HL-60/S4 treated with retinoic acid at 250 ng/mL for 4 days and 3 days (cell line): ENCODE measurements around the gene PSMB3.

ENCODE experiments used
- in situ Hi-C: fragments of 300-500 bp; cut with MboI; formaldehyde crosslinking; loops from 2 replicates; pipeline ENCODE4 v1.7.0; 2022; ENCODE audit warnings: low sequenced_read_pairs

PSMB3 gene

DNA sequence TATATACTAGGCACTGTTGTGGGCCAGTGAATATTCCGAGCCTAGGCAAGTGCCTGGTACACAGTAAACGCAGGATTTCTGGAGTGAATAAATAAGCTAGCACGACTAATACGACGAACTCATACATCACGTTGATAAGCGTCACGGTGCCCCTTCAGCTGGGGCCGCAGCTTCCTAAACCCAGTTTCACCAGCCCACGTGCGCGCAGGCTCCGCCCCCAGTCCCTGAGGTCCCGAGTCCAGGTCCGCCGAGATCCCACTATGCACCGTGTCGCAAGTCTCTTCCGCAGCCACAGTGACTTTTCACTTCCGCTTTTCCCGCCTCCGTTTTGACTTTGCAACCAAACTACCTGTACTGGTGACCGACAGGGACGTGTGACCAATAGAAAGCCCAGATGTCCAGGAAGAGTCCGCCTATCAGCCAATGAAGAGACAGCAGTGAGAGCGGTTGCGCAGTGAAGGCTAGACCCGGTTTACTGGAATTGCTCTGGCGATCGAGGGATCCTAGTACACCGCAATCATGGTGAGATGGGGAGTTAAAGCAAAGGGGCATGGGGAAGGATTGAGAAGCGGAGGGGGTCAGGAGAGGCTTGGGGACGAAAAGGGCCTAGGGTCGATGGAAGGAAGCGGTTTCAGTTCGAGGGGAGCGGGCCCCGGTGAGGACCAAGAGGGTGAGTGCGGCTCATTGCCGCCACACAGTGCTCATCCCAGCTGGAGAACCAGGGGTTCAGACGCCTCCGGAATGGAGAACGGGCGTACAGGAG, at the start of gene PSMB3:
TSS of gene PSMB3 (plus strand) at position 434 of the 763 bp plus-strand sequence. CDS start at position 520, 86 bp downstream.
- in situ Hi-C loops = no loop called here

DNA sequence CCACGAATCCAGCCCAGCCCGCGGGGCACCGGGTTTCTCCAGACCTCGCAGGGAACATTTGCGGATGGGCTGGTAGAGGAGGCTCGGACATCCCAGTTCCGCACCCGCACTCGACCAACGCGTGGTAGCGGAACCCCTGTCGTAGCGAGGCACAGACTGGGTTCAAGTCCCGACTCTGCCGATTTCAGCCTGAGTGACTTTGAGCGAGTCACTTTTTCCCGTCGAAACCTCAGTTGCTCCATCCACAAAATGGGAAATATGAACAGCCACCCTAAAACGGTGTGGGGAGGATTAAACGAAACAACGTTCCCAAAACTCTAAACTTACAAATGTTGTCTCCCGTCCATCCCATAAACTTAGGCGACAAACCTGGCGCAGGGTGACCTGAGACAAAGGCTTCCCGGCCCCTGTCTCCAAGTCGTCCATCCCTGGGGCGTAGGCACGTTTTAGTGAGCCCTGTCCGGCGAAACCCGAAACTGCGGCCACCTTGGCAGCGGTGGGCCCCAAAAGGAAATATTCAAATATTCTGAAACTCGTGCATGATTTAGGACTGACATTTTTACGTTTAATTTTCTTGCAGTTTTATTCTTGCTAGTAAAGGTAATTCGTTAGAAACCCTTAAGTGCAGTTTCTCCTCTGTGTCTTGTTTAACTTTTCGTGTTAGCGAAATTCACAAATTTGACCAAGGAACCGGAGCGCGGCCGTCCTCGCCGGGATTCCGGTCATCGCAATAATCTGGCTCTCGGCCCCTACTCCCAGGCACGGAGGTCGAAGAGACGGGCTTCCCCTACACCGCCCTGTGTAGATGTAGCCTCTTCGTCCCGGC, 49.4 kb upstream of the PSMB3 start:
- in situ Hi-C loops = no loop called here

DNA sequence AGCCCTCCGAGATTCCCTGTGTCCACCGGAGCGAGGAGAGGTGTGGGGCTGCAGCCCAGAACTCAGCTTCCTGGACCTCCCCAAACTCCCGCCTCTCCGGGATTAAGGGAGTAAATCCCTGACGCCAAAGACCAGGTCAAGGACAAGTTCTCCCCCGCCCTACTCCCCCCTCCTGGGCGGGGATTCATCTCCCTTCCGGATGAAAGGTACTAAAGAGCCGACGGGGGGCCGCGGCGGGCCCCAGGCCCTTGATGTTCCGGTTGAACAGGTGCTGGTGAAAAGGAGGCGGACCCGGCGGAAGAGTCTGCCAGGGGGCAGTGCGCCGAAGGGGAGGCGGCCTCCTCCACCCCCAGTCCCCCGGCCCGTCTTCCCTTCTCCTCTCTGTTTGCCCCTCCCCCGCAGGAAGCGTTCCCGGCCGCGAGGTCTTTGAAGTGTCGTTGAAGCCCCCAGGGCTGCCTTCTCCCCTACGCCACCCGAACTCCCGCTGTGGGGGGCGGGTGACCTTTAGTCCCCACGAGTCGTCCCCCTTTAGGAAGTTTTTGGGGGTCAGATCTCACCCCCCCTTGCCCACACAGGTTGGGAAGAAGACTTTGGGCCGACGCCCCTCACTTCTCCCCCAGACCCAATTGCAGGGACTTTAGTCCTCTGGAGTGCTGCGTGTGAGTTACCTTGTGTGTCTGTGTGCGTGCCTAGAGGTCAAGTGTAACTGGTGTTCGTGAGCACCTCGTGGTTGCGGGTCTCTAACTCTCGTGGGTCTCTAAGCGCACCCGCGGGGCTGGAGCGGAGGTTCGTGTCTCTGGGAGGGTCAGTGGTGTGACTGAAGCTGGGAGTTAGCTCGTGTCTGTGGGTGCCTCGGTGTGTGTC, 48.6 kb upstream of the PSMB3 start:
- in situ Hi-C loops = no loop called here

DNA sequence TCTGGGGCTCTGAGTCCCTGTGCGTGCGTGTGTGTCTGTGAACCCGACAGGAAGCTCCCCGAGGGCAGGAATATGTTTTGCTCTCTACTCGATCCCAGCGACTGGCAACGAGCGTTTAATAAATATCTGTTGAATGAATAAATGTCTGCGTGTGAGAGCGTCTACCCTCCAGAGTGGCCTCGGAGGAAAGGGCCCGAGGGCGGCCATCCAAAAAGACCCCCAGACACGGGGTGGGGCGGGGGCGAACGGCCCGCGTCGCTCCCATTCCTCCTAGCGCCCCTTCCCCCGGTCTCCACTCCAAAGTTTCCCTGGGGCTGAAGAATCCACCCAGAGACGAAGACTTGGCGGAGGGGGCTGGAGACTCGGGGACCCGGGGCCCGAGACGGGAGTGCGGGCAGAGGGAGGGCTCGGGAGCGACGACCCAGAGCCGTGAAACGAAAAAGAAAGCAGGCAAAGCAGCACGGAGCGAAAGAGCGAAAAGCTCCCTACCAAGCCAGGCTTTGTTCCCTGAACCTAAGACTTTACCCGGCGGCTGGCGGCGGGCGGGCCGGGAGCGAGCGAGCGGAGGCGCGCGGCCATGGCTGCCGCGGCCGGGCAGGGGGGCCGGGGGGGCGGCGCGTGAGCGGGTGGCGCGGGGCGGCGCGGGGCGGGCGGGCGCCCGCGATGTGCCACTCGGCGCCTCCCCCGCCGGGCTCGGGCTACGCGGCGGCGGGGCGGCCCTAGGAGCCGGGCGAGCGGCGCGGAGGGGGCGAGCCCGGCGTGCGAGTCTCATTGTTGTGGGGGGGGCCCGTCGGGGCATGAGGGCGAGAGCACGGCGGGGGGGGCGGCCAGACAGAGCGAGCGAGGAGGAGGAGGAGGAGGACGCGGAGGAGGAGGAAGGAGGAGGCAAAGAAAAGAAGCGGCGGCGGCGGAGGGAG, 47.7 kb upstream of the PSMB3 start, which contains the start of gene MLLT6:
TSS of gene MLLT6 (plus strand) at position 668 of the 917 bp plus-strand sequence. CDS start 360 bp downstream, outside the sequence.
- in situ Hi-C loops = no loop called here

DNA sequence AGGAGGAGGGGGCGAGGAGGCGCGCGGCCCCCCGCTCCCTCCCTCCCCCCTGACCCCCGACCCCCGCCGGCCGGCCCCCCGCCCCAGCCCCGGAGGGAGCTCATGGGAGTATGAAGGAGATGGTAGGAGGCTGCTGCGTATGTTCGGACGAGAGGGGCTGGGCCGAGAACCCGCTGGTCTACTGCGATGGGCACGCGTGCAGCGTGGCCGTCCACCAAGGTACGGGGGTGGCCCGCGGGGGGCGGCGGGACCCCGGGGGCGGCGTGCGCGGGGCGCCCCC, 47.1 kb upstream of the PSMB3 start:
- in situ Hi-C loops = no loop called here

DNA sequence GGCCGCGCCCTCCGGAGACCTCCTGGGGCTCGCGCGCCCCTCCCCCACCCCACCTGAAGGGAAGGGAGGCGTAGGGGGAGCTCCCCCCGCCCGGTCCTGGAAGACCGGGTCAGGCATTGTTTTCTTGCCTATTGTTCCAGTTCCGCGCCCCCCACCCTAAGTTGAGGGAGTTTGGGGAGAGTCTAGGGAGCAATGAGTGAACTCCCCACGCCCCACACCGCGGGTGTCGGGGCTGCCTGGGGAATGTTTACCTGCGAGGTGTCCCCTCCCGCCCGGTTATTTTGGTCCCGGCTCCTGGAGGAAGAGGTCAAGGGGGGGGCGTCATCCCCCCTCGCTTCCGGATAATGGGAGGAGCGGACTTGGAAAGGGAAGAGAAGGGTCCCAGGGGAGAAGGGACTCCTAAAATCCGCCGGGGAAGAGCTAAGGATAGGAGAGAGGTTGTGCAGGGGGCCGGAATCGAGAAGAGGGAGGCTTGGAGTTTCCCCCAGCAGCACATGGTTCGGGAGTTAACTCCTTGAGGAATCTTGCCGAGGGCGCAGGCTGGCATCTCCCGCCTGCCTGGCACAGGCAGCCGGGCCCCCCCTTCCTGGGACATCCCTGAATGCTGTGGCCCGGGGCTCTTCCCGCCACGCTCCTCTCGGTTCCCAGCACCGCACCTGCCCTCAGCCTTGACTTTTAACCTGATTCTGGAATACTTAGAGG, 46.6 kb upstream of the PSMB3 start:
- in situ Hi-C loops = no loop called here

DNA sequence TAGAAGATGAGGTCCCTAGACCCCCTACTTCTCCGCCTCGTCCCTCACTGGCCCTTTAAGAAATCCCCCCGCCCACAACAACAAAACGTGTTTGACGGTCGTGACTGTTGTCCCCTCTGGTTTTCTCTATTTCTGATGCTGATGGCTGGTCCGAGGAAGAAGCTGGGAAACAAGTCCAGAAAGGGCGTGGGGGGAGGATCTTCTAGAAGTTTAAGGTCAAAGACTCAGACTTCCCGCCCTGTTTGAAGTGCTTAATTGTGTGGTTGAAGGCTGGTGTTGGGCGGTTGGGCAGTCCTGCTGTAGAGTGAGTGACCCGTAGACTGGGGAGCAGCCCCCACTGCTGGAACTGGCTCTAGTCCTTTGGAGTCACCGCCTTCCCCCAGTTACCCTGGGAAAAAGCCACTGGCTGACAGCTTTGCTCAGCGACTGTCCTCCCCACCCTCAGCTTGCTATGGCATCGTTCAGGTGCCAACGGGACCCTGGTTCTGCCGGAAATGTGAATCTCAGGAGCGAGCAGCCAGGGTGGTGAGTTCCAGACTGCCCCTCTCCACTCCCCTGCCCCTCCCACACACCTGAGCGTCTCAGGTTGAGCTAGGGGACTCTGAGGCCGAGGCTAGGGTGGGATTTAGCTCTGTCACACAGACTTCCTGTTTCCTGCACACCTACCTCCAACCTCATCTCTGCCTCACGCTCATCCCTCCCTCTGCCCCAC, 45.9 kb upstream of the PSMB3 start:
- in situ Hi-C loops = no loop called here

DNA sequence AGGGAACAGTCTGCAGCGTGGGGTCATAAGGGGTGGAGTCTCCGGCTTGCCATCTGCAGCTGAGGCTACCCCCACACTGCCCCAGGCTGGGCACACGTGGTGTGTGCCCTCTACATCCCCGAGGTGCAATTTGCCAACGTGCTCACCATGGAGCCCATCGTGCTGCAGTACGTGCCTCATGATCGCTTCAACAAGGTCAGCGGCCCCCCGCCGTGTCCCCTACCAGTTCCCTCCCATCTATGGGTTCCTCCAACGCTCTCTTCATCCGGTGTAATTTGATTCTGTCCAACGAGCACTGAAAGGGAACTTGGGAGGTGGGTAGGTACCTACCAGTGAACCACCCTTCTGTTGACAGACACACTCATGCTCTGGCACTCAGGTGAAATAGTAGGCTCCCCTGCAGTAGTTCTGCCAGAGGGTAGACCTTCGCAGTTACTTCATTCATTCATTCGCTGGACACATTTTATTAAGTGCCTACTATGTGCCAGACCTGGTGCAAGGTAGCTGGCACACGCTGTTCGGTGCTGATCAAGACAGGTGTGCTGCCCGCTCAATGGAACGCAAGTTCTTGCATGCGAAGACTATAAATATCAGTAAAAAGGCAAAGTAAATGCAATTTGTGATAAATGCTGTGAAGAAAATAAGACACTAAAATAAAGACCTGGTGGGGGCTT, 44.7 kb upstream of the PSMB3 start:
- in situ Hi-C loops = no loop called here

DNA sequence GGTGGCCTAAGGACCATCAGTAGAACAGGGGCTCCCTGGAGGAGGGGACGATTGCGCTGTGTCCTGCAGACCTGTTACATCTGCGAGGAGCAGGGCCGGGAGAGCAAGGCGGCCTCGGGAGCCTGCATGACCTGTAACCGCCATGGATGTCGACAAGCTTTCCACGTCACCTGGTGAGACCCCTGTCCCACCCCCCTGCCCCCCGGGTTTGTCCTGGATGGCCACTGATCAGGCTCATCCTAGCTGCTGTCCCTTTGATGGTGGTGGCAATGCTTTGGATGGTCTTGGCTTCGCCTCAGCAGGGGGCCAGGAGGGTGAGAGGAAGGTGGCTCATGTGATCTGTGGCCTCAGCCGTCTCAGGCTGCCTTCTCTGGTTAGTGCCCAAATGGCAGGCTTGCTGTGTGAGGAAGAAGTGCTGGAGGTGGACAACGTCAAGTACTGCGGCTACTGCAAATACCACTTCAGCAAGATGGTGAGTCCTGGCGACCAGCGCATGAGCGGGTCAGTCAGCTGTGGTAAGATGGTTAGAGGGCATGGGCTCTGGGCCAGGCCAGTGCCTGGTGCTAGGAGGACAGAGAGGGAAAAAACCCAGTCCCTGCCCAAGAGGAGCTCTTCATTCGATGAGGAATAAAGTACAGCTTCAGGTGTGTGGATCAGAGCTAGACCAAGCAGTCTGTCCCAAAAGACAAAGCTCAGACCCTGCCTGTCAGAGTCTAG, 43.3 kb upstream of the PSMB3 start:
- in situ Hi-C loops = no loop called here

DNA sequence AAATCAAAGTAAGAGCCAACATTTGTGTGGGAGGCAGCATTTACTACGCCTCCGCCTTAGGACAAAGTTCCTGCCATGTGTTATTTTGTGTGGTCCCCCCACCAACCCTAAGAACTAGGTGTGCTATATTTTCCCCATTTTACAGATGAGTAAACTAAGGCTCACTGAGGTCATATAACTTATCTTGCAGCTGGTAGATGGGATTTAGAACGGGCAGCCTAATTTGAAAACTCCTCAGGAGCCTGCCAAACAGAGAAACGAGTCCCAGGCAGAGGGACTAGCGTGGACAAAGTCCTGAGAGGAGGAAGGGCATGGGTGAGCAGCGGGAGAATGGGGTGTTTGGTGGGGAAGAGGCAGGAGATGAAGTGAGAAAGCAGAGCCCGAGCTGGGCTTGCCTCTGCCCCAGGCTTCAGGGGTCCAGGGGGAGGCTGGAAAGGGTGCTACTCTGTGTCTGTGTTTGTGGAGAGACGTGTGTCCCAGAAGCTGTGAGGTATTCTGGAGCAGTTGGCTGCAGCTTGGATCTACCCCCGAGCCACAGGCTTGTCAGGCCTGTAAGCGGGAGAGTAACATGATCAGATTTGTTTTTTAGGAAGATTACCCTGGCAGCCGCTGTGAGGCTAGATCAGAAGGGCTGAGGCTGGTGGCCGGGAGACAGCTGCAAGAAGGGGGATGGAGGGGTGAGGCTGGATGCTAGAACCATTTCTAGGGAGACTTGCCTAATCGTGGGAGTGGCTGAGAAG, 42.5 kb upstream of the PSMB3 start:
- in situ Hi-C loops = no loop called here

DNA sequence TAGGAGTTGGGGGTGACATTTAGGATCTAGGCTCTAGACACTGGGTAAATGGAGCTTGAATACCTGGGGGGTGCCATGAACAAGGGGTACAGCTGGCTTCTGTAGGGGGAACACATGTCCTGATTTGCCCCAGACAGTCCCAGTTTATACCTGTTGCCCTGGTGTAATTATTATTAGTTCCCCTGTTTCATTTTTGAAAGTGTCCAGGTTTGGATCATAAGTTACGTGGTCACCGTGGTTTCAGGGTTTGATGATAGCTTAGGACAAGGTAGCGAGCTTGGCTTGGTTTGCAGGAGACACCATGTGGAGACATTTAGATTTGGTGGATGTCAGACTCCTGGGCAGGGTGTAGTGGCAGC, 42.0 kb upstream of the PSMB3 start:
- in situ Hi-C loops = no loop called here

DNA sequence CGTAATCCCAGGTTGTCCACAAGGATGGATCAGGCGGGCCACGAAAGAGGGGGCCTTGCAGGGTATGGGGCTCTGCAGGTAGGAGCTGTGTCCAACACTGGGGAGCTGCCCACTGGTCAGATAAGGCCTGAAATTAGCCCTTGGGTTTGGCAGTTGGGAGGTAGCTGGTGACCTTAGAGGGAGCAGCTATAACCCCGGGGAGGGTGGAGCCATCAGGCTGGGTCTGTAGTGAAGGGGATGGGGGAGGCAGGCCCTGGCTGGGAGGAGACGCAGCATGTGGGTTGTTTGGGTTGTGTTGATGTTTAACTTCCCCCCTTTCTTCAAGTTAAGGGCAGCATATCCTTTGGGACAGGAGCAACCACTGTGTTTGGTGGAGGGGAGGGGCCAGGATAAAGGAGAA, 41.6 kb upstream of the PSMB3 start:
- in situ Hi-C loops = no loop called here

DNA sequence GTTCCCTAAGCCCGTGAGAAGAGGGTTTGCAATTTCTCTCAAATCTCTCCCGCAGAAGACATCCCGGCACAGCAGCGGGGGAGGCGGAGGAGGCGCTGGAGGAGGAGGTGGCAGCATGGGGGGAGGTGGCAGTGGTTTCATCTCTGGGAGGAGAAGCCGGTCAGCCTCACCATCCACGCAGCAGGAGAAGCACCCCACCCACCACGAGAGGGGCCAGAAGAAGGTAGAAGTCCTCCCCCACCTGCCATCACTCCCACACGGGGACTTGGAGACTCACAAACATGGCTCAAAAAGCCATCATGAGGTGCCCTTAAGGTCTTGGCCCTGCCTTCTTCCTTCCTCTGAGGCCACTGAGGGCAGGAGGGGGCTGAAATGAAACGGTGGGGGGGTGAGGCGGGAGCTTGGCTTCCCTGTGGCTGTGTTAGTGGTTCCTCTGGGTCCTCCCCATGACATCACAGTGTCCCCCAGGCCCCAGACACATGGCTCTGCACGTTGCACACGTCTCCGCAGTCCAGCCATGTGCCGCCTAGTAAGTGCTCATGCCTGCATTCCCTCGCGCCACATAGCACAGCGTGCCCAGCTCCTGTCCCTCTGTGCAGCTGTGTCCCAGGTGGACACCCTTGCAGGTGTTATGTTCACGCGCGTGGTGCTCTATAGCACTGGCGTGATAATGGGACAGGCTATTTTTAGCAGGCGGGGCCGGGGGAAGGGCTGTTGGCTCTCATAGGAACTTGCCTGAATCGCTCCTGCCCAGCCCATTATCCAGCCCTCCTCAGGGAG, 40.6 kb upstream of the PSMB3 start:
- in situ Hi-C loops = no loop called here

DNA sequence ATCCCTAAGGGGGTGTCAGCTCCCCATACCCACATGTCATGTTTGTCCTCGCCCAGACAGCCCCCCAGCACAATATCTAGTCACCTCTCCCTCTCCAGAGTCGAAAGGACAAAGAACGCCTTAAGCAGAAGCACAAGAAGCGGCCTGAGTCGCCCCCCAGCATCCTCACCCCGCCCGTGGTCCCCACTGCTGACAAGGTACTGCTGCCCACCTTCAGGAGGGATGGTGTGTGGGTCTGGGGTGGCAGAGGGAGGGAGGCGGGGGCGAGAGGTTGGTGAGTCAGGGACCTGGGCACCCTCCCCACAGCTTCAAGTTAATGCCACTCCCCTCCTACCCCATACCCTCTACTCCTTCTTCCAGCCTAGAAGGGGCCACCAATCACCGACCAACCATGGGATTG, 39.9 kb upstream of the PSMB3 start:
- in situ Hi-C loops = no loop called here

DNA sequence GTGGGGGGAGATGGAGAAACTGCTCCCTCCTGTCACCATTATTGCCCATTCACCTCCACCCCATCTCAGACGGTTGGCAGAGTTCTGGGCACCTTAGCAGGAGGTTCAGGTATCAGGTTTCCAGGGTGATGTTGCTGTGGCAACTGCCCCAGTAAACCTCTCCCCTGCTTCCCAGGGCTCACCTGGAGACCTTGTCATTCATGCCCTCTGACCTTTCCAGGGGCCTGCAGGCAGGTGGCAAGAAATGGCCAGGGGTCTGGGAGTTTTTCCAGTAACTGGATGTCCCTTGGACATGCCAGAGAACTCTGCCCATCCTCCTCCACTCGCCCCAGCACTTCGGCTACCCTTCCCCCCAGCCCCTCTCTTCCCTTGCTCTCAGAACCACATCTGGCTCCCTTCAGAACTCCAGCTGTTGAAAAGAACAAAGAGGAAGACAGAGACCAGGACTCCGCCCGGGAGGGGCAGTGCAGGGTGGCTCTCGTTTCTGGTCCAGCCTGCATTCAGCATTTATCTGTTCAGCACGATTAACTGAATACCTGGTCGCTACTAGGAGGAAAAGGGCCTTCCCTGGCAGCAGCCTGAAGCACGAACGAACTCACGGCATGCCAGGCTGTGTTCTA, 39.0 kb upstream of the PSMB3 start:
- in situ Hi-C loops = no loop called here
